ENCODE data around the gene MT1F. TPM values are rescaled to one million over a fixed set of nuclear protein-coding genes. Genes with fewer than 3 reads are reported as not detected.

MT1F gene
- total RNA-seq, 2 experiments from 2014 or later, result 0.44 TPM; not detected in 1

- intact Hi-C loops (cut with micrococcal nuclease; ENCODE audit: unreplicated experiment), result no loop called here
- Histone ChIP-seq H3K9me2 (ENCODE audit: insufficient read depth, low read length) (no peaks in the 10 kb centered on the region), H3K9me3 (ENCODE audit: low read length) (no peaks in the 10 kb centered on the region), H3K4me2 (ENCODE audit: low read length) (no peak within 1 kb of the TSS), H3K79me2 (ENCODE audit: insufficient read depth, low read depth, low read length) (no peaks in the 10 kb centered on the region), H4K20me1 (ENCODE audit: insufficient read depth, low read length) (no peaks in the 10 kb centered on the region), H3K4me1 (ENCODE audit: insufficient read depth, low read length, poor library complexity, severe bottlenecking) (no peaks in the 10 kb centered on the region), H3K27ac (ENCODE audit: low read depth, low read length, poor library complexity, severe bottlenecking) (no peak within 1 kb of the TSS), H3K36me3 (ENCODE audit: insufficient read depth, low read length) (no peaks in the 10 kb centered on the region), H2AFZ (ENCODE audit: low read length) (no peak within 1 kb of the TSS), H3K4me3 (ENCODE audit: low read depth, low read length, poor library complexity, severe bottlenecking) (no peak within 1 kb of the TSS)
- ChIA-PET POLR2A (interaction anchor here (0.5 kb wide), 1 partner anchor 62 kb away, joined by 6 read pairs; no protein-coding TSS in a partner anchor), CTCF (ENCODE audit: unreplicated experiment) (no interaction called here)
- no peak for TF ChIP-seq CTCF (conservative IDR thresholded peaks at IDR 0.05; ENCODE audit: low read length)
- no peak for TF ChIP-seq EZH2phosphoT487 (IDR thresholded peaks at IDR 0.05; ENCODE audit: borderline replicate concordance, low read depth, low read length)
- BruUV-seq (replicated peaks), result no TSS peak
- no peak for DNase-seq (ENCODE audit: low spot score)
Measured at GRCh38 chr16:56637814-56638750, 19.7 kb upstream of the MT1F start, which contains the start of gene MT1A. MT1A (plus strand) TSS chr16:56638666; CDS start chr16:56638739, 73 bp downstream.

- POLR2A ChIA-PET, result no interaction called here
Measured at GRCh38 chr16:56639045-56639444, 18.7 kb upstream of the MT1F start.

More at GRCh38 chr16:56639045-56639444, 18.7 kb upstream of the MT1F start:
- Histone ChIP-seq H3K9me3 (ENCODE audit: low read length) (no peaks in the 10 kb centered on the region), H3K36me3 (ENCODE audit: insufficient read depth, low read length) (no peaks in the 10 kb centered on the region), H3K4me3 (ENCODE audit: low read depth, low read length, poor library complexity, severe bottlenecking) (no peak overlapping the region), H3K79me2 (ENCODE audit: insufficient read depth, low read depth, low read length) (no peaks in the 10 kb centered on the region), H3K9me2 (ENCODE audit: insufficient read depth, low read length) (no peaks in the 10 kb centered on the region), H3K4me2 (ENCODE audit: low read length) (no peak overlapping the region), H4K20me1 (ENCODE audit: insufficient read depth, low read length) (no peaks in the 10 kb centered on the region), H3K4me1 (ENCODE audit: insufficient read depth, low read length, poor library complexity, severe bottlenecking) (no peaks in the 10 kb centered on the region), H3K27ac (ENCODE audit: low read depth, low read length, poor library complexity, severe bottlenecking) (no peak overlapping the region), H2AFZ (ENCODE audit: low read length) (no peak overlapping the region)
- intact Hi-C loops (cut with micrococcal nuclease; ENCODE audit: unreplicated experiment), result no loop called here
- CTCF ChIA-PET (ENCODE audit: unreplicated experiment), result no interaction called here
- no peak for TF ChIP-seq EZH2phosphoT487 (IDR thresholded peaks at IDR 0.05; ENCODE audit: borderline replicate concordance, low read depth, low read length)
- no peak for TF ChIP-seq CTCF (conservative IDR thresholded peaks at IDR 0.05; ENCODE audit: low read length)
- BruUV-seq (replicated peaks), result no TSS peak
- no peak for DNase-seq (ENCODE audit: low spot score)
